ENCODE measurements around the gene ADCY2.

DNA sequence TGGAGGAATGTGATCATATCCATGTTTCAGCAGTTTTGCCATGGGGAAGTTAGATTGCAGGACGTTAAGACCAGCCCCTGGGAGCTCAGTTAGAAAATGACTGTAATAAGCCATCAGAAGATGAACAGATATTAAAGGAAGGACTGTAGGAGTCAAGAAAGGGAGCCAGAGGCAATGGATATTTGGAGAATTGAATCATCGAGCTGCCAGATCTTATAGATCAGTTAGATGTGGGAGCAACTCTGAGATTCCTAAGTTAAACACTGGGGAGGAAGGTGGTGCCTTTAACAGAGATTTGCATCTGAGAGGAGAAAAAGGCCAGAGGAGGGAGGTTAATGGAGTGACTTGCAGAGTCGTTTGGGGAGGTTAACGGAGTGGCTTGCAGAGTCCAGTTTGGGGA, 96.4 kb downstream of the ADCY2 start:
- TF ChIP-seq, protein P1, sequence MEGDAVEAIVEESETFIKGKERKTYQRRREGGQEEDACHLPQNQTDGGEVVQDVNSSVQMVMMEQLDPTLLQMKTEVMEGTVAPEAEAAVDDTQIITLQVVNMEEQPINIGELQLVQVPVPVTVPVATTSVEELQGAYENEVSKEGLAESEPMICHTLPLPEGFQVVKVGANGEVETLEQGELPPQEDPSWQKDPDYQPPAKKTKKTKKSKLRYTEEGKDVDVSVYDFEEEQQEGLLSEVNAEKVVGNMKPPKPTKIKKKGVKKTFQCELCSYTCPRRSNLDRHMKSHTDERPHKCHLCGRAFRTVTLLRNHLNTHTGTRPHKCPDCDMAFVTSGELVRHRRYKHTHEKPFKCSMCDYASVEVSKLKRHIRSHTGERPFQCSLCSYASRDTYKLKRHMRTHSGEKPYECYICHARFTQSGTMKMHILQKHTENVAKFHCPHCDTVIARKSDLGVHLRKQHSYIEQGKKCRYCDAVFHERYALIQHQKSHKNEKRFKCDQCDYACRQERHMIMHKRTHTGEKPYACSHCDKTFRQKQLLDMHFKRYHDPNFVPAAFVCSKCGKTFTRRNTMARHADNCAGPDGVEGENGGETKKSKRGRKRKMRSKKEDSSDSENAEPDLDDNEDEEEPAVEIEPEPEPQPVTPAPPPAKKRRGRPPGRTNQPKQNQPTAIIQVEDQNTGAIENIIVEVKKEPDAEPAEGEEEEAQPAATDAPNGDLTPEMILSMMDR (conservative IDR thresholded peaks at IDR 0.05; ENCODE audit: low read depth in 2 of 2) = no peak
- TF ChIP-seq EZH2 (IDR thresholded peaks at IDR 0.05; ENCODE audit: low read depth, unreplicated experiment) (no peak), POLR2AphosphoS5 (IDR thresholded peaks at IDR 0.05; ENCODE audit: low read depth) (no peak), CREB1 (CRISPR knock-in tag; IDR thresholded peaks at IDR 0.05; ENCODE audit: low read depth) (no peak), EZH2phosphoT487 (IDR thresholded peaks at IDR 0.05; ENCODE audit: unreplicated experiment) (no peak), ZNF331 (CRISPR knock-in tag; IDR thresholded peaks at IDR 0.05; ENCODE audit: low read depth) (no peak), JUNB (IDR thresholded peaks at IDR 0.05; ENCODE audit: unreplicated experiment) (no peak), ZNF114 (CRISPR knock-in tag; IDR thresholded peaks at IDR 0.05) (no peak)
- TF ChIP-seq, protein P2, sequence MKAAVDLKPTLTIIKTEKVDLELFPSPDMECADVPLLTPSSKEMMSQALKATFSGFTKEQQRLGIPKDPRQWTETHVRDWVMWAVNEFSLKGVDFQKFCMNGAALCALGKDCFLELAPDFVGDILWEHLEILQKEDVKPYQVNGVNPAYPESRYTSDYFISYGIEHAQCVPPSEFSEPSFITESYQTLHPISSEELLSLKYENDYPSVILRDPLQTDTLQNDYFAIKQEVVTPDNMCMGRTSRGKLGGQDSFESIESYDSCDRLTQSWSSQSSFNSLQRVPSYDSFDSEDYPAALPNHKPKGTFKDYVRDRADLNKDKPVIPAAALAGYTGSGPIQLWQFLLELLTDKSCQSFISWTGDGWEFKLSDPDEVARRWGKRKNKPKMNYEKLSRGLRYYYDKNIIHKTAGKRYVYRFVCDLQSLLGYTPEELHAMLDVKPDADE (IDR thresholded peaks at IDR 0.05) = no peak
- TF ChIP-seq, protein P3, sequence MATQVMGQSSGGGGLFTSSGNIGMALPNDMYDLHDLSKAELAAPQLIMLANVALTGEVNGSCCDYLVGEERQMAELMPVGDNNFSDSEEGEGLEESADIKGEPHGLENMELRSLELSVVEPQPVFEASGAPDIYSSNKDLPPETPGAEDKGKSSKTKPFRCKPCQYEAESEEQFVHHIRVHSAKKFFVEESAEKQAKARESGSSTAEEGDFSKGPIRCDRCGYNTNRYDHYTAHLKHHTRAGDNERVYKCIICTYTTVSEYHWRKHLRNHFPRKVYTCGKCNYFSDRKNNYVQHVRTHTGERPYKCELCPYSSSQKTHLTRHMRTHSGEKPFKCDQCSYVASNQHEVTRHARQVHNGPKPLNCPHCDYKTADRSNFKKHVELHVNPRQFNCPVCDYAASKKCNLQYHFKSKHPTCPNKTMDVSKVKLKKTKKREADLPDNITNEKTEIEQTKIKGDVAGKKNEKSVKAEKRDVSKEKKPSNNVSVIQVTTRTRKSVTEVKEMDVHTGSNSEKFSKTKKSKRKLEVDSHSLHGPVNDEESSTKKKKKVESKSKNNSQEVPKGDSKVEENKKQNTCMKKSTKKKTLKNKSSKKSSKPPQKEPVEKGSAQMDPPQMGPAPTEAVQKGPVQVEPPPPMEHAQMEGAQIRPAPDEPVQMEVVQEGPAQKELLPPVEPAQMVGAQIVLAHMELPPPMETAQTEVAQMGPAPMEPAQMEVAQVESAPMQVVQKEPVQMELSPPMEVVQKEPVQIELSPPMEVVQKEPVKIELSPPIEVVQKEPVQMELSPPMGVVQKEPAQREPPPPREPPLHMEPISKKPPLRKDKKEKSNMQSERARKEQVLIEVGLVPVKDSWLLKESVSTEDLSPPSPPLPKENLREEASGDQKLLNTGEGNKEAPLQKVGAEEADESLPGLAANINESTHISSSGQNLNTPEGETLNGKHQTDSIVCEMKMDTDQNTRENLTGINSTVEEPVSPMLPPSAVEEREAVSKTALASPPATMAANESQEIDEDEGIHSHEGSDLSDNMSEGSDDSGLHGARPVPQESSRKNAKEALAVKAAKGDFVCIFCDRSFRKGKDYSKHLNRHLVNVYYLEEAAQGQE (IDR thresholded peaks at IDR 0.05; ENCODE audit: unreplicated experiment) = no peak

Measured in GM23338 (cell line).